ENCODE data around the gene TRPM8. TPM values are rescaled to one million over a fixed set of nuclear protein-coding genes. Genes with fewer than 3 reads are reported as not detected.

TRPM8 gene
- total RNA-seq, 4 donors from 2014 or later = 1.7 TPM; not detected in 3

GRCh38 chr2:234031207-234031606 lies 114.0 kb downstream of the TRPM8 start:
- TF ChIP-seq, protein P1, sequence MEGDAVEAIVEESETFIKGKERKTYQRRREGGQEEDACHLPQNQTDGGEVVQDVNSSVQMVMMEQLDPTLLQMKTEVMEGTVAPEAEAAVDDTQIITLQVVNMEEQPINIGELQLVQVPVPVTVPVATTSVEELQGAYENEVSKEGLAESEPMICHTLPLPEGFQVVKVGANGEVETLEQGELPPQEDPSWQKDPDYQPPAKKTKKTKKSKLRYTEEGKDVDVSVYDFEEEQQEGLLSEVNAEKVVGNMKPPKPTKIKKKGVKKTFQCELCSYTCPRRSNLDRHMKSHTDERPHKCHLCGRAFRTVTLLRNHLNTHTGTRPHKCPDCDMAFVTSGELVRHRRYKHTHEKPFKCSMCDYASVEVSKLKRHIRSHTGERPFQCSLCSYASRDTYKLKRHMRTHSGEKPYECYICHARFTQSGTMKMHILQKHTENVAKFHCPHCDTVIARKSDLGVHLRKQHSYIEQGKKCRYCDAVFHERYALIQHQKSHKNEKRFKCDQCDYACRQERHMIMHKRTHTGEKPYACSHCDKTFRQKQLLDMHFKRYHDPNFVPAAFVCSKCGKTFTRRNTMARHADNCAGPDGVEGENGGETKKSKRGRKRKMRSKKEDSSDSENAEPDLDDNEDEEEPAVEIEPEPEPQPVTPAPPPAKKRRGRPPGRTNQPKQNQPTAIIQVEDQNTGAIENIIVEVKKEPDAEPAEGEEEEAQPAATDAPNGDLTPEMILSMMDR (IDR thresholded peaks at IDR 0.05; ENCODE audit: low read depth) = no peak

GRCh38 chr2:234032279-234032856 lies 115.2 kb downstream of the TRPM8 start:
- TF ChIP-seq, protein P1 (IDR thresholded peaks at IDR 0.05; ENCODE audit: low read depth) = no peak

- TF ChIP-seq, protein P1 (IDR thresholded peaks at IDR 0.05; ENCODE audit: low read depth) = no peak
These were observed 116.0 kb downstream of the TRPM8 start for GRCh38 chr2:234033174-234033573.

GRCh38 chr2:234033885-234034284 lies 116.7 kb downstream of the TRPM8 start:
- TF ChIP-seq, protein P1 (IDR thresholded peaks at IDR 0.05; ENCODE audit: low read depth) = no peak

- TF ChIP-seq, protein P1 (IDR thresholded peaks at IDR 0.05; ENCODE audit: low read depth) = no peak
These were observed 121.1 kb downstream of the TRPM8 start for GRCh38 chr2:234038076-234038802.

DNA sequence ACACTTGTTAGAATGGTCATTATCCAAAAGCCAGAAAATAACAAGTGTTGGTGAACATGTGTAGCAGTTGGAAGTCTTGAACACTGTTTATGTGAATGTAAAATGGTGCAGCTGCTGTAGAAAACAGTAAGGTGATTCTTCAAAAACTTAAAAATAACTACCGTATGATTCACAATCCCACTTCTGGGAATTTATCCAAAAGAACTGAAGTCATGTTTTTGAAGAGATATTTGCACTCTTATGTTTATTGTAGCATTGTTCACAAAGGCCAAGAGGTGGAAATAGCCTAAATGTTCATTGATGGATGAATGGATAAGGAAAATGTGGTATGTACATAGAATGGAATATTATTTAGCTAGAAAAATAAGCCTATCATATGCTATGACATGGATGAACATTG lies 127.0 kb downstream of the TRPM8 start:
- TF ChIP-seq, protein P1 (IDR thresholded peaks at IDR 0.05; ENCODE audit: low read depth) = no peak

- TF ChIP-seq, protein P1 (IDR thresholded peaks at IDR 0.05; ENCODE audit: low read depth) = no peak
These were observed 129.3 kb downstream of the TRPM8 start for GRCh38 chr2:234046521-234046920.
